22Rv1 (cell line): ENCODE measurements around the gene CUL4A.
"Not testable (repeated sequence)": the region's sequence is repeated elsewhere in the genome, so short reads cannot be mapped to it uniquely, and the experiment has no call there.

ENCODE experiments used
- H3K27ac ChIP-seq: fragments of 450-650 bp; 2 replicates; pipeline ENCODE4 v1.5.1; 2017
- ZFX ChIP-seq: fragments of 450-650 bp; IDR thresholded peaks from 2 replicates; pipeline ENCODE4 v1.6.1; 2017; ENCODE audit warnings: antibody characterized with exemption, borderline replicate concordance
- TF ChIP-seq, protein P1 (sequence below): fragments of 450-650 bp; IDR thresholded peaks from 2 replicates; pipeline ENCODE4 v1.5.1; 2017; ENCODE audit warnings: mild to moderate bottlenecking

CUL4A gene

GRCh38 chr13:113209336-113209758 lies at the start of gene CUL4A:
CUL4A (plus strand) TSS chr13:113209613; CDS start chr13:113209628, 15 bp downstream.
- TF ChIP-seq ZFX = no peak
- TF ChIP-seq, protein P1, sequence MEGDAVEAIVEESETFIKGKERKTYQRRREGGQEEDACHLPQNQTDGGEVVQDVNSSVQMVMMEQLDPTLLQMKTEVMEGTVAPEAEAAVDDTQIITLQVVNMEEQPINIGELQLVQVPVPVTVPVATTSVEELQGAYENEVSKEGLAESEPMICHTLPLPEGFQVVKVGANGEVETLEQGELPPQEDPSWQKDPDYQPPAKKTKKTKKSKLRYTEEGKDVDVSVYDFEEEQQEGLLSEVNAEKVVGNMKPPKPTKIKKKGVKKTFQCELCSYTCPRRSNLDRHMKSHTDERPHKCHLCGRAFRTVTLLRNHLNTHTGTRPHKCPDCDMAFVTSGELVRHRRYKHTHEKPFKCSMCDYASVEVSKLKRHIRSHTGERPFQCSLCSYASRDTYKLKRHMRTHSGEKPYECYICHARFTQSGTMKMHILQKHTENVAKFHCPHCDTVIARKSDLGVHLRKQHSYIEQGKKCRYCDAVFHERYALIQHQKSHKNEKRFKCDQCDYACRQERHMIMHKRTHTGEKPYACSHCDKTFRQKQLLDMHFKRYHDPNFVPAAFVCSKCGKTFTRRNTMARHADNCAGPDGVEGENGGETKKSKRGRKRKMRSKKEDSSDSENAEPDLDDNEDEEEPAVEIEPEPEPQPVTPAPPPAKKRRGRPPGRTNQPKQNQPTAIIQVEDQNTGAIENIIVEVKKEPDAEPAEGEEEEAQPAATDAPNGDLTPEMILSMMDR = no peak
- peak within 1 kb of the TSS; percentile 96 for H3K27ac ChIP-seq

GRCh38 chr13:113159701-113160100 lies 49.7 kb upstream of the CUL4A start:
- H3K27ac ChIP-seq = no peak overlapping the region
- TF ChIP-seq, protein P1 = no peak
- no peak for TF ChIP-seq ZFX

- no peak overlapping the region for H3K27ac ChIP-seq
- TF ChIP-seq, protein P1 = no peak
- TF ChIP-seq ZFX = no peak
Observed at GRCh38 chr13:113160983-113161382, 48.4 kb upstream of the CUL4A start.

- H3K27ac ChIP-seq = no peak overlapping the region
- TF ChIP-seq, protein P1 = no peak
Observed at GRCh38 chr13:113161433-113161832, 48.0 kb upstream of the CUL4A start.

DNA sequence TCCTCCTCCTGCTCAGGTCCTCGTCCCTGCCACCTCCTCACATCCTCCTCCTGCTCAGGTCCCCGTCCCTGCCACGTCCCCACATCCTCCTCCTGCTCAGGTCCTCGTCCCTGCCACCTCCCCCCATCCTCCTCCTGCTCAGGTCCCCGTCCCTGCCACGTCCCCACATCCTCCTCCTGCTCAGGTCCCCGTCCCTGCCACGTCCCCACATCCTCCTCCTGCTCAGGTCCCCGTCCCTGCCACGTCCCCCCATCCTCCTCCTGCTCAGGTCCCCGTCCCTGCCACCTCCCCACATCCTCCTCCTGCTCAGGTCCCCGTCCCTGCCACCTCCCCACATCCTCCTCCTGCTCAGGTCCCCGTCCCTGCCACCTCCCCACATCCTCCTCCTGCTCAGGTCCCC lies 47.4 kb upstream of the CUL4A start:
- not testable (repeated sequence) for H3K27ac ChIP-seq

- H3K27ac ChIP-seq = no peak overlapping the region
- no peak for TF ChIP-seq ZFX
Observed at GRCh38 chr13:113162783-113163685, 46.4 kb upstream of the CUL4A start.

GRCh38 chr13:113164492-113164891 lies 44.9 kb upstream of the CUL4A start:
- no peak for TF ChIP-seq ZFX
- TF ChIP-seq, protein P1 = no peak
- no peak overlapping the region for H3K27ac ChIP-seq

GRCh38 chr13:113166266-113166665 lies 43.1 kb upstream of the CUL4A start:
- no peak overlapping the region for H3K27ac ChIP-seq
- TF ChIP-seq, protein P1 = no peak
- no peak for TF ChIP-seq ZFX
